GM23248 (cell line): ENCODE data around the gene DESI1. TPM values are rescaled to one million over a fixed set of nuclear protein-coding genes. Genes with fewer than 3 reads are reported as not detected.
"Not testable (repeated sequence)": the region's sequence is repeated elsewhere in the genome, so short reads cannot be mapped to it uniquely, and the experiment has no call there.

Experiments
- DNase-seq: peaks from one replicate; pipeline ENCODE4 v3.0.0-alpha.2; 2015
- H2AFZ ChIP-seq: fragments of 200-600 bp; sonication (generic); 2 replicates; pipeline ENCODE4 v1.6.1; 2016; ENCODE audit warnings: antibody characterized with exemption
- H3F3A ChIP-seq: fragments of 200-600 bp; sonication (generic); 2 replicates; pipeline ENCODE4 v1.6.1; 2016; ENCODE audit warnings: mild to moderate bottlenecking, antibody characterized with exemption, mixed run types; ENCODE audit not compliant: insufficient read depth
- H3K27ac ChIP-seq: fragments of 200-600 bp; sonication (generic); 2 replicates; pipeline ENCODE4 v1.5.1; 2016; ENCODE audit warnings: mild to moderate bottlenecking
- H3K27me3 ChIP-seq: fragments of 200-600 bp; sonication (generic); replicated peaks from 2 replicates; pipeline ENCODE4 v1.6.1; 2016; ENCODE audit warnings: mild to moderate bottlenecking; ENCODE audit not compliant: insufficient read depth
- H3K36me3 ChIP-seq: fragments of 200-600 bp; sonication (generic); 2 replicates; pipeline ENCODE4 v1.6.1; 2016; ENCODE audit warnings: low read depth, mild to moderate bottlenecking
- H3K4me1 ChIP-seq: fragments of 200-600 bp; sonication (generic); 2 replicates; pipeline ENCODE4 v1.6.1; 2016; ENCODE audit warnings: mild to moderate bottlenecking; ENCODE audit not compliant: insufficient read depth
- H3K4me2 ChIP-seq: fragments of 200-600 bp; sonication (generic); one replicate; pipeline ENCODE4 v1.6.1; 2016; ENCODE audit warnings: mild to moderate bottlenecking; ENCODE audit not compliant: unreplicated experiment
- H3K4me3 ChIP-seq: fragments of 200-600 bp; sonication (generic); 2 replicates; pipeline ENCODE4 v1.5.1; 2016; ENCODE audit warnings: mild to moderate bottlenecking
- H3K79me2 ChIP-seq: fragments of 200-600 bp; sonication (generic); 2 replicates; pipeline ENCODE4 v1.6.1; 2016; ENCODE audit warnings: mild to moderate bottlenecking; ENCODE audit not compliant: insufficient read depth
- H3K9ac ChIP-seq: fragments of 200-600 bp; sonication (generic); 2 replicates; pipeline ENCODE4 v1.6.1; 2016; ENCODE audit warnings: mild to moderate bottlenecking
- H3K9me2 ChIP-seq: fragments of 200-600 bp; sonication (generic); 2 replicates; pipeline ENCODE4 v1.6.1; 2016; ENCODE audit warnings: mixed run types, mild to moderate bottlenecking, moderate library complexity; ENCODE audit not compliant: insufficient read depth
- H3K9me3 ChIP-seq: fragments of 200-600 bp; sonication (generic); one replicate; pipeline ENCODE4 v1.6.1; 2017; ENCODE audit warnings: low read depth
- H4K20me1 ChIP-seq: fragments of 200-600 bp; sonication (generic); 2 replicates; pipeline ENCODE4 v1.6.0; 2016; ENCODE audit not compliant: insufficient read depth
- EZH2 ChIP-seq: fragments of 200-600 bp; sonication (generic); IDR thresholded peaks from 2 replicates; pipeline ENCODE4 v1.6.1; 2018; ENCODE audit warnings: antibody characterized with exemption, mild to moderate bottlenecking; ENCODE audit not compliant: insufficient read depth, poor library complexity, severe bottlenecking
- EZH2phosphoT487 ChIP-seq: fragments of 200-600 bp; sonication (generic); IDR thresholded peaks from 2 replicates; pipeline ENCODE4 v1.6.1; 2018; ENCODE audit warnings: antibody characterized with exemption, moderate library complexity, mild to moderate bottlenecking, low read depth; ENCODE audit not compliant: insufficient read depth
- WGBS, 2 experiments: methylation state at CpG; one replicate each; pipeline ENCODE4 v1.1.6; 2015 to 2017; ENCODE audit warnings: low lambda C conversion rate in 2 of 2, low coverage in 1 of 2; ENCODE audit errors: missing lambda C conversion rate in 2 of 2; 5-methylcytosine and 5-hydroxymethylcytosine counted together
- in situ Hi-C: fragments of 300-500 bp; cut with MboI; formaldehyde crosslinking; loops from 2 replicates; pipeline ENCODE4 v1.15.0; 2020
- polyA plus RNA-seq: library from polyadenylated mRNA; unstranded; fragments of >200 nt; fragmentation: Nextera tagmentation; extraction: Ambion mirVana; gene quantifications from 2 replicates; pipeline ENCODE4 v1.2.1, GENCODE V29; 2016
- total RNA-seq: library from RNA; depleted of rRNA; stranded (reverse); fragments of >200 nt; shearing (Covaris generic); gene quantifications from 2 replicates; pipeline ENCODE4 v1.2.3, GENCODE V29; 2014

Gene DESI1
- total and polyA plus RNA-seq, 2 experiments from 2014 or later: 42.2 to 44.3 TPM

DNA sequence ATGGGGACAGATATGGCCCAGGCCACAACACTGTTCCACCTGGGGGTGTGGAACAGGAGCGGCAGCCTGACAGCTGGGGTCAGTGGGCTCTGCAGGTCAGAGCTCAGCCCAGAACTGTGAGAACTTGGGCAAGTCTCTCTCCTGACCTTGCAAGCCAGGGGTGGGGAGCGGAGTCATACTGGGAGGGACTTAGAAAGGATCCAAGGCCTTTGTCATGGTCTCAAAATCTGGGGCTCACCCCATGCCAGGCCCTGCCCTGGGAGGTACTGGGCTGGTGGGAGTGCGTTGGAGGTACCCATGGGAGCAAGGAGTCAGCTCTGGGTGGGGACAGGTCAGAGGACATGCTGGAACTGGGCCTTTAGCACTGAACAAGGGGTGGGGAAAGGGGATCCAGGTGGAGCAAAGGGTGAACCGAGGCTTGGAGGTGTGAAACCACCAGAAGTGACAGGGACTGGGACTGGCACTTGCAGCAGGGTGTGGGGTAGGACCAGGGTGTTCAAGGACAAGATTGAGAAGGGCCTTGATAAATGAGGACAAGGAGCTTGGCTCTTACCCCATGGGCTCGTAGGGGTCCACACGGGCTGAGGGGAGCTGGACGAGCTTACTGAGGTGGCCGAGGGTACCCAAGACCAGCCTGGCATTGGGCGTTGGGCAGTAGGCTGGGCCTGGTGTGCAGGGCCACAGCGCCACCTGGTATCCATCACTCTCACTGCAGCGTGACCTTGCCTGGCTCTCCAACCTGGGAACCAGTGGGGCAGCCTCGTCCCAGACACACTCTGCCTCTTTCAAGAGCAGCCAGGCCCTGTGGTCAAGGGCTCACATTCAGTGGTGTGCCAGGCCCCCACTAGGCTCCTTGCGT lies 23.8 kb downstream of the DESI1 start:
- Histone ChIP-seq H3K4me3 (no peak overlapping the region), H3K4me1 (peaks cover 16% of the 10 kb centered on the region), H3F3A (peaks cover 32% of the 10 kb centered on the region), H3K9ac (no peak overlapping the region), H3K4me2 (no peak overlapping the region), H3K9me2 (no peaks in the 10 kb centered on the region), H3K9me3 (no peaks in the 10 kb centered on the region), H3K27me3 (no peaks in the 10 kb centered on the region), H3K79me2 (no peaks in the 10 kb centered on the region), H3K27ac (peak overlapping the region; percentile 82; the same call in 1 of the 2 replicates), H3K36me3 (peaks cover 9% of the 10 kb centered on the region; the same call in 1 of the 2 replicates), H4K20me1 (no peaks in the 10 kb centered on the region), H2AFZ (no peak overlapping the region)
- 50 to 58% methylated on average over 12 to 13 of the region's 13 CpGs for WGBS, 2 experiments
- in situ Hi-C loops: no loop called here
- no peak for TF ChIP-seq EZH2
- no peak for TF ChIP-seq EZH2phosphoT487
- peak; percentile 68 for DNase-seq

DNA sequence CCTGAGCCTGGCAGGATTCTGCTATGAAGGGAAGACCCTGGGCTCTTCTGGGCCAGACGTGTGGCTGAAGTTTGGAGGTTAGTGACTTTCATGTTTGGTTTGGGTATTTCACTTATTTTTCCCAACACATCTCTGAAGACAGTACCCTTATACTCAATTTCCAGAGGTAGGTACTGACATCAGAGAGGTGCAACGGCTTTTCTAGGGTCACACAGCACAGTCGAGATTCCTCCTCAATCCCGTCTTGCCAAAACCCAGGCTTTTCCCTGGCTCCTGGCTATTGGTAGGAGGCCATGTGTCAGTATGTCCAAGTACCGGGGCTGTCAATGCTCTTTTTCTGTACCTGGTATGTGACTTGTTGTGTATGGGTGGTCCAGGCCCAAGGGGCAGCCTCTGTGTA lies 25.1 kb downstream of the DESI1 start:
- in situ Hi-C loops: no loop called here
- no peak overlapping the region for H3K27ac ChIP-seq
- DNase-seq: no peak

DNA sequence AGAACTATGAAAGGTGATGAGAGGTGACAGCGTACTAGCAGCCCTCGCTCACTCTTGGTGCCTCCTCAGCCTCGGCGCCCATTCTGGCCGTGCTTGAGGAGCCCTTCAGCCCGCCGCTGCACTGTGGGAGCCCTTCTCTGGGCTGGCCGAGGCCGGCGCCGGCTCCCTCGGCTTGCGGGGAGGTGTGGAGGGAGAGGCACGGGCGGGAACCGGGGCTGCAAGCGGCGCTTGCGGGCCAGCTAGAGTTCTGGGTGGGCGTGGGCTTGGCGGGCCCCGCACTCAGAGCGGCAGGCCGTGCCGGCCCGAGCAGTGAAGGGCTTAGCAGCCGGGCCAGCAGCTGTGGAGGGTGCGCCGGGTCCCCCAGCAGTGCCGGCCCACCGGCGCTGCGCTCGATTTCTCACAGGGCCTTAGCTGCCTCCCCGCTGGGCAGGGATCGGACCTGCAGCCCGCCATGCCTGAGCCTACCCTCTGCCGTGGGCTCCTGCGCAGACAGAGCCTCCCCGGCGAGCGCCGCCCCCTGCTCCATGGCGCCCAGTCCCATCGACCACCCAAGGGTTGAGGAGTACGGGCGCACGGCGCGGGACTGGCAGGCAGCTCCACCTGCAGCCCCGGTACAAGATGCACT lies 27.4 kb downstream of the DESI1 start:
- H3K9me3 ChIP-seq, H2AFZ ChIP-seq, in situ Hi-C loops, DNase-seq, H3K27me3 ChIP-seq, H3K4me3 ChIP-seq, H3K9me2 ChIP-seq, H3K36me3 ChIP-seq, H3K27ac ChIP-seq, H3K9ac ChIP-seq, H4K20me1 ChIP-seq, H3K4me2 ChIP-seq: not testable (repeated sequence)
- WGBS, 2 experiments: 93 to 95% methylated on average over 25 to 48 of the region's 51 CpGs
- Histone ChIP-seq H3F3A (peaks cover 12% of the 10 kb centered on the region), H3K79me2 (peaks cover 11% of the 10 kb centered on the region), H3K4me1 (peaks cover 13% of the 10 kb centered on the region)

More for the DNA sequence above, 25.1 kb downstream of the DESI1 start:
- H3K36me3 ChIP-seq: peaks cover 7% of the 10 kb centered on the region; the same call in 1 of the 2 replicates
- H2AFZ ChIP-seq: no peak overlapping the region
- H4K20me1 ChIP-seq: no peaks in the 10 kb centered on the region
- H3K79me2 ChIP-seq: no peaks in the 10 kb centered on the region
- H3K27me3 ChIP-seq: no peaks in the 10 kb centered on the region
- no peak overlapping the region for H3K4me2 ChIP-seq
- 55 to 68% methylated on average over 5 of the region's 5 CpGs for WGBS, 2 experiments
- peaks cover 28% of the 10 kb centered on the region for H3F3A ChIP-seq
- peaks cover 16% of the 10 kb centered on the region for H3K4me1 ChIP-seq
- H3K9ac ChIP-seq: no peak overlapping the region
- no peak overlapping the region for H3K4me3 ChIP-seq
- H3K9me2 ChIP-seq: no peaks in the 10 kb centered on the region
- TF ChIP-seq EZH2 (no peak), EZH2phosphoT487 (no peak)
- no peaks in the 10 kb centered on the region for H3K9me3 ChIP-seq

DNA sequence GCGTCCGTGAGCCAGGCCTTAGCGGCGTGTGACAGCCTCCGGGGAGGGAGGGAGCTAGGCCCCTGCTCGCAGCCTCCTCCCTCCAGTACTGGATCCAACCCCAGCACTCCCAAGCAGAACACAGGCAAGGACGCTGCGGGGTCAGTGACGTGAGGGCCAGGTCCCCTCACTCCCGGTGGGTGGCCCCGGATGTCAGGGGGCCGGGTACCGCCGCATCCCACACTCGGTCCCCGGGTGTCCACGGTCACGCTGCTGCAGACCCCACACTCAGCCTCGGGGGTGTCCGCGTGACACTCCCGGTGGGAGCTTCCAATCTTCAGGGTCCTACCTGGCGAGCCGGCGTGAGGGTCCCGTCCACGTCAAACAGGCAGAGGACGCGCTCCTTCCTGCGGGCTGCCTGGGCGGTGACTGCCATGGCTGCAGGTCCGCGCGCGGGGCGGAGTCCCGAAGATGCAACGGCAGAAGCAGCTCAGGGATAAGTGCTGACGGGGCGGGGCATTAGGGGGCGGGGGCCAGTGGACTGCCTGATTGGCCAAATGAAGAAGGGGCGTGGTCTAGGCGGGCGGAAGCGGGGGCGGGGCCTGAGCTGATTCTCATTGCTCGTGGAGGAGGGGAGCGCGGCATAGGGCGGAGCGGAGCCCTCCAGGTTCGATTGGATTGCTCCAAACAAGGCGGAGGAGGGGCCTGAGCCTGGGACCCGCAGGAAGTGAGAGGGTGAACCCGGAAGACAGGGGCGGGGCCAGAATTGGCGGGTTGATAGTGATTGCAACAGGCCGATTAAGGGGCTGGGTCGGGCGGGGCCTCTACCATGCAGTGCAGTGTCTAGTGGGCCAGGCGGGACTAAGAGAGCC lies 31.2 kb downstream of the DESI1 start, which contains the start of gene PMM1:
Gene PMM1, minus strand, starts transcription at position 450 of the 851 bp plus-strand sequence. Its CDS starts 35 bp downstream, at position 415.
- peak; percentile 100 for DNase-seq
- no peaks in the 10 kb centered on the region for H3K9me3 ChIP-seq
- H3K4me1 ChIP-seq: peaks cover 10% of the 10 kb centered on the region; the same call in 1 of the 2 replicates
- in situ Hi-C loops: no loop called here
- H4K20me1 ChIP-seq: no peaks in the 10 kb centered on the region
- no peak for TF ChIP-seq EZH2
- no peak for TF ChIP-seq EZH2phosphoT487
- no peaks in the 10 kb centered on the region for H3K27me3 ChIP-seq
- H3K9ac ChIP-seq: peak within 1 kb of the TSS; percentile 94
- peak within 1 kb of the TSS; percentile 91 for H2AFZ ChIP-seq
- peak within 1 kb of the TSS; percentile 90 for H3K4me3 ChIP-seq
- H3K9me2 ChIP-seq: no peaks in the 10 kb centered on the region
- peak within 1 kb of the TSS; percentile 87 for H3K4me2 ChIP-seq
- WGBS, 2 experiments: 1% methylated on average over 46 to 61 of the region's 61 CpGs
- H3K27ac ChIP-seq: peak within 1 kb of the TSS; percentile 61
- H3K36me3 ChIP-seq: no peaks in the 10 kb centered on the region; the same call in 1 of the 2 replicates
- no peaks in the 10 kb centered on the region for H3F3A ChIP-seq
- peaks cover 49% of the 10 kb centered on the region for H3K79me2 ChIP-seq
